Keratinocyte (primary cell): ENCODE measurements around the gene RNF152. TPM values are rescaled to one million over a fixed set of nuclear protein-coding genes. Genes with fewer than 3 reads are reported as not detected.

Experiments
- DNase-seq: peaks from one replicate; pipeline ENCODE4 v3.0.0-alpha.2; 2011; ENCODE audit warnings: low read depth, missing footprints, low spot score
- FAIRE-seq: peaks from 2 replicates; lab custom pipeline; 2011; peaks lifted over from hg19 to GRCh38; lab: Jason Lieb, UNC
- H2AFZ ChIP-seq: 2 replicates; pipeline ENCODE4 v1.6.0; 2012; ENCODE audit warnings: low read length, control low read depth, inconsistent platforms; ENCODE audit not compliant: control insufficient read depth
- H3K27ac ChIP-seq: 2 replicates; pipeline ENCODE4 v1.5.1; 2011; ENCODE audit warnings: low read length; ENCODE audit not compliant: control insufficient read depth, insufficient read depth
- H3K27me3 ChIP-seq: 3 replicates; pipeline ENCODE4 v1.6.0; 2011; ENCODE audit warnings: low read length; ENCODE audit not compliant: control insufficient read depth, insufficient read depth; ENCODE audit errors: extremely low read depth
- H3K36me3 ChIP-seq, 2 experiments: 2 replicates in 1 of 2; 3 replicates in 1 of 2; pipeline ENCODE4 v1.5.1; 2011; ENCODE audit warnings: low read length in 2 of 2, mild to moderate bottlenecking in 1 of 2; ENCODE audit not compliant: control insufficient read depth in 2 of 2, insufficient read depth in 2 of 2; ENCODE audit errors: extremely low read depth in 1 of 2
- H3K4me1 ChIP-seq: 3 replicates; pipeline ENCODE4 v1.5.1; 2011; ENCODE audit warnings: low read length; ENCODE audit not compliant: control insufficient read depth, insufficient read depth; ENCODE audit errors: extremely low read depth
- H3K4me2 ChIP-seq: 3 replicates; pipeline ENCODE4 v1.6.0; 2011; ENCODE audit warnings: low read depth, low read length; ENCODE audit not compliant: control insufficient read depth, insufficient read depth; ENCODE audit errors: extremely low read depth
- H3K4me3 ChIP-seq, 3 experiments: fragments of 200-600 bp in 1 of 3; sonication (generic) in 1 of 3; 2 replicates in 2 of 3; 3 replicates in 1 of 3; pipeline ENCODE4 v1.5.1; 2011 to 2016; ENCODE audit warnings: low read length in 3 of 3, mild to moderate bottlenecking in 3 of 3, control low read depth in 2 of 3, inconsistent platforms in 1 of 3, low read depth in 1 of 3, mixed read lengths in 1 of 3, mixed run types in 1 of 3, moderate library complexity in 1 of 3; ENCODE audit not compliant: control insufficient read depth in 2 of 3, insufficient read depth in 2 of 3; ENCODE audit errors: extremely low read depth in 1 of 3
- H3K79me2 ChIP-seq: 2 replicates; pipeline ENCODE4 v1.6.0; 2012; ENCODE audit warnings: low read length; ENCODE audit not compliant: control insufficient read depth, insufficient read depth
- H3K9ac ChIP-seq: 3 replicates; pipeline ENCODE4 v1.6.0; 2011; ENCODE audit warnings: low read length; ENCODE audit not compliant: control insufficient read depth, insufficient read depth; ENCODE audit errors: extremely low read depth
- H3K9me1 ChIP-seq: 3 replicates; pipeline ENCODE4 v1.6.0; 2011; ENCODE audit warnings: low read length; ENCODE audit not compliant: control insufficient read depth, insufficient read depth; ENCODE audit errors: extremely low read depth
- H3K9me3 ChIP-seq: 2 replicates; pipeline ENCODE4 v1.5.1; 2012; ENCODE audit warnings: low read depth, low read length; ENCODE audit not compliant: control insufficient read depth
- H4K20me1 ChIP-seq: 3 replicates; pipeline ENCODE4 v1.6.0; 2011; ENCODE audit warnings: low read length; ENCODE audit not compliant: control insufficient read depth, insufficient read depth; ENCODE audit errors: extremely low read depth
- EZH2 ChIP-seq: IDR thresholded peaks from one replicate; pipeline ENCODE4 v1.6.1; 2012; ENCODE audit warnings: inconsistent platforms, mild to moderate bottlenecking, low read length, moderate library complexity
- dilution Hi-C: fragments of 300-500 bp; cut with MboI; formaldehyde crosslinking; loops from one replicate; pipeline ENCODE4 v1.7.0; 2020; ENCODE audit warnings: low sequenced_read_pairs; ENCODE audit not compliant: extremely low pct_ligation_motif_present
- polyA plus RNA-seq, 5 experiments: library from polyadenylated mRNA; depleted of rRNA in 3 of 5; stranded (reverse) in 3 of 5; stranded (forward) in 1 of 5; unstranded in 1 of 5; fragments of >200 nt; gene quantifications; 1 replicate in 1 of 5; 2 replicates in 3 of 5; 3 replicates in 1 of 5; pipeline versions ENCODE4 v1.2.1 to v1.2.3, GENCODE V29; 2011 to 2012; ENCODE audit warnings: missing spikeins in 2 of 5, low read depth in 1 of 5, low replicate concordance in 1 of 5
- TF ChIP-seq, protein P1 (sequence below), 3 experiments: IDR thresholded peaks in 1 of 3; conservative IDR thresholded peaks in 1 of 3; optimal IDR thresholded peaks in 1 of 3; 2 replicates in 2 of 3; 3 replicates in 1 of 3; pipeline versions ENCODE3 to v1.5.1; 2011; ENCODE audit warnings: low read length in 3 of 3, mild to moderate bottlenecking in 3 of 3, moderate library complexity in 2 of 3, control low read depth in 1 of 3, inconsistent platforms in 1 of 3; ENCODE audit not compliant: insufficient read depth in 2 of 3; ENCODE audit errors: extremely low read depth in 1 of 3

The RNF152 gene
- polyA plus RNA-seq, 1 donor (not counting 4 experiments of a cell fraction or from before 2014, with no cell fraction given), result 10.1 TPM

DNA sequence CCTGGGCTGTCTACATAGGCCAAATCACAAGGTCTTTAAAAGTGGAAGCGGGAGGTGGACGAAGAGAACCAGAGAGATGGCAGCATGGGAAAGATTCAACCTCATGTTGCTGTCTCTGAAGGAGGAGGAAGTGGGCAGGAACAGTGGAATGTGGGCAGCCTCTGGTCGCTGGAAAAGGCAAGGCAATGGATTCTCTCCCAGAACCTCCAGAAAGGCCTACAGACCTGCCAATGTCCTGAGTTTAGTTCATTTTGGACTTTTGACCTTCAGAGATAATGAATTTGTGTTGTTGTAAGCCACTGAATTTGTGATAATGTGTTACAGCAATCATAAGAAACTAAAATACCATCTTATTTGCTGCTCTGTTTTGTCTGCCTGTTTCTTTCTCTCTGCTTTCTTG lies 122.5 kb downstream of the RNF152 start:
- H3K36me3 ChIP-seq, result no peaks in the 10 kb centered on the region
- no peak overlapping the region for H3K4me2 ChIP-seq
- H4K20me1 ChIP-seq, result no peaks in the 10 kb centered on the region
- dilution Hi-C loops, result no loop called here
- H3K9me1 ChIP-seq, result no peaks in the 10 kb centered on the region
- H3K4me1 ChIP-seq, result no peaks in the 10 kb centered on the region
- H3K27ac ChIP-seq, result no peak overlapping the region
- H3K9ac ChIP-seq, result no peak overlapping the region
- no peak for FAIRE-seq
- TF ChIP-seq, protein P1, sequence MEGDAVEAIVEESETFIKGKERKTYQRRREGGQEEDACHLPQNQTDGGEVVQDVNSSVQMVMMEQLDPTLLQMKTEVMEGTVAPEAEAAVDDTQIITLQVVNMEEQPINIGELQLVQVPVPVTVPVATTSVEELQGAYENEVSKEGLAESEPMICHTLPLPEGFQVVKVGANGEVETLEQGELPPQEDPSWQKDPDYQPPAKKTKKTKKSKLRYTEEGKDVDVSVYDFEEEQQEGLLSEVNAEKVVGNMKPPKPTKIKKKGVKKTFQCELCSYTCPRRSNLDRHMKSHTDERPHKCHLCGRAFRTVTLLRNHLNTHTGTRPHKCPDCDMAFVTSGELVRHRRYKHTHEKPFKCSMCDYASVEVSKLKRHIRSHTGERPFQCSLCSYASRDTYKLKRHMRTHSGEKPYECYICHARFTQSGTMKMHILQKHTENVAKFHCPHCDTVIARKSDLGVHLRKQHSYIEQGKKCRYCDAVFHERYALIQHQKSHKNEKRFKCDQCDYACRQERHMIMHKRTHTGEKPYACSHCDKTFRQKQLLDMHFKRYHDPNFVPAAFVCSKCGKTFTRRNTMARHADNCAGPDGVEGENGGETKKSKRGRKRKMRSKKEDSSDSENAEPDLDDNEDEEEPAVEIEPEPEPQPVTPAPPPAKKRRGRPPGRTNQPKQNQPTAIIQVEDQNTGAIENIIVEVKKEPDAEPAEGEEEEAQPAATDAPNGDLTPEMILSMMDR (optimal IDR thresholded peaks at IDR 0.05 in 1 of 3, IDR thresholded peaks at IDR 0.05 in 1 of 3, conservative IDR thresholded peaks at IDR 0.05 in 1 of 3; ENCODE audit: extremely low read depth in 1 of 3, insufficient read depth in 2 of 3, low read length in 3 of 3), result no peak
- TF ChIP-seq EZH2, result no peak
- no peak overlapping the region for H3K4me3 ChIP-seq
- no peaks in the 10 kb centered on the region for H3K79me2 ChIP-seq
- no peaks in the 10 kb centered on the region for H3K27me3 ChIP-seq
- no peak for DNase-seq
- H3K9me3 ChIP-seq, result no peaks in the 10 kb centered on the region
- no peak overlapping the region for H2AFZ ChIP-seq

DNA sequence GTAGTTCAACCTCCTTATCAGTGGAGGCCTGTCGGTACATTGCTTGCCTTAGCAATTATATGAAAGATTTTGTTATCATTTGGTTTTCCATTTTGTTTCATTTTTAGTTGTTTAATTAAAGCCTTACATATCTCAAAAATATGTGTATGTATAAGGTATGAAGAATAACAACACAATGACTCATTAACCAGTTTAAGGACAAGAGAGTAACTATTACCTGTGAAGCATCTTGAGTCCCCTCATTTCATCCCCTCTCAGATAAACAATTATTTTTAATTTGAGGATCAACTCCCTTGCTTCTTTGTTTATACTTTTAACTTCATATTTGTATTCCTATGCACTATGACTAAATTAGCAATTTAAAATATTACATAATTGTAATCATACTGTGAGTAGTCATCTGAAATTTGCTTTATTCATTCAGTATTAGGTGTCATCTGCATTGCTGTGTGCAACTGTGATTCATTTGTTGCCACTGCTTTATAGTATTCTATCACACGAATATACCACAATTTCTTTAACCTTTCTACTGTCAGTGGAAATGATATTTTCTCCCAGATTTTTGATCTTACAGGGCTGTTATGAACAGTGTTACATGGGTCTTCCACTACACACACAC lies 126.4 kb downstream of the RNF152 start:
- Histone ChIP-seq H3K4me1 (no peaks in the 10 kb centered on the region), H3K9me3 (no peaks in the 10 kb centered on the region), H2AFZ (no peak overlapping the region), H3K36me3 (no peaks in the 10 kb centered on the region), H4K20me1 (no peaks in the 10 kb centered on the region), H3K4me2 (no peak overlapping the region), H3K9ac (no peak overlapping the region), H3K9me1 (no peaks in the 10 kb centered on the region), H3K4me3 (no peak overlapping the region), H3K27ac (no peak overlapping the region), H3K79me2 (no peaks in the 10 kb centered on the region), H3K27me3 (no peaks in the 10 kb centered on the region)
- no peak for FAIRE-seq
- no peak for DNase-seq
- dilution Hi-C loops, result no loop called here
- no peak for TF ChIP-seq EZH2
- TF ChIP-seq, protein P1 (optimal IDR thresholded peaks at IDR 0.05 in 1 of 3, IDR thresholded peaks at IDR 0.05 in 1 of 3, conservative IDR thresholded peaks at IDR 0.05 in 1 of 3; ENCODE audit: extremely low read depth in 1 of 3, insufficient read depth in 2 of 3, low read length in 3 of 3), result no peak
